Bronchial epithelial cell (primary cell): Measurements from ENCODE around the gene AGBL5. TPM values are rescaled to one million over a fixed set of nuclear protein-coding genes. Genes with fewer than 3 reads are reported as not detected.

Experiments
- DNase-seq: peaks from one replicate; pipeline ENCODE4 v3.0.0-alpha.2; 2010; ENCODE audit warnings: low read depth
- FAIRE-seq: peaks from 2 replicates; lab custom pipeline; 2011; peaks lifted over from hg19 to GRCh38; lab: Jason Lieb, UNC
- H3K27me3 ChIP-seq: 2 replicates; pipeline ENCODE4 v1.5.1; 2011; ENCODE audit warnings: low read length; ENCODE audit not compliant: control insufficient read depth, insufficient read depth
- H3K36me3 ChIP-seq: 2 replicates; pipeline ENCODE4 v1.5.1; 2011; ENCODE audit warnings: low read length; ENCODE audit not compliant: control insufficient read depth, insufficient read depth
- H3K4me3 ChIP-seq: 2 replicates; pipeline ENCODE4 v1.5.1; 2011; ENCODE audit warnings: mild to moderate bottlenecking, low read depth, low read length, control low read depth
- total RNA-seq: library from RNA; depleted of rRNA; stranded (reverse); fragments of >200 nt; gene quantifications from 2 replicates; pipeline ENCODE4 v1.2.1, GENCODE V29; 2014
- TF ChIP-seq, protein P1 (sequence below): IDR thresholded peaks from 2 replicates; pipeline ENCODE4 v1.5.1; 2011; ENCODE audit warnings: mild to moderate bottlenecking, moderate library complexity, low read length, control low read depth, inconsistent platforms; ENCODE audit not compliant: insufficient read depth, severe bottlenecking

AGBL5 gene, protein sequence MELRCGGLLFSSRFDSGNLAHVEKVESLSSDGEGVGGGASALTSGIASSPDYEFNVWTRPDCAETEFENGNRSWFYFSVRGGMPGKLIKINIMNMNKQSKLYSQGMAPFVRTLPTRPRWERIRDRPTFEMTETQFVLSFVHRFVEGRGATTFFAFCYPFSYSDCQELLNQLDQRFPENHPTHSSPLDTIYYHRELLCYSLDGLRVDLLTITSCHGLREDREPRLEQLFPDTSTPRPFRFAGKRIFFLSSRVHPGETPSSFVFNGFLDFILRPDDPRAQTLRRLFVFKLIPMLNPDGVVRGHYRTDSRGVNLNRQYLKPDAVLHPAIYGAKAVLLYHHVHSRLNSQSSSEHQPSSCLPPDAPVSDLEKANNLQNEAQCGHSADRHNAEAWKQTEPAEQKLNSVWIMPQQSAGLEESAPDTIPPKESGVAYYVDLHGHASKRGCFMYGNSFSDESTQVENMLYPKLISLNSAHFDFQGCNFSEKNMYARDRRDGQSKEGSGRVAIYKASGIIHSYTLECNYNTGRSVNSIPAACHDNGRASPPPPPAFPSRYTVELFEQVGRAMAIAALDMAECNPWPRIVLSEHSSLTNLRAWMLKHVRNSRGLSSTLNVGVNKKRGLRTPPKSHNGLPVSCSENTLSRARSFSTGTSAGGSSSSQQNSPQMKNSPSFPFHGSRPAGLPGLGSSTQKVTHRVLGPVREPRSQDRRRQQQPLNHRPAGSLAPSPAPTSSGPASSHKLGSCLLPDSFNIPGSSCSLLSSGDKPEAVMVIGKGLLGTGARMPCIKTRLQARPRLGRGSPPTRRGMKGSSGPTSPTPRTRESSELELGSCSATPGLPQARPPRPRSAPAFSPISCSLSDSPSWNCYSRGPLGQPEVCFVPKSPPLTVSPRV
- total RNA-seq = 9.2 and 16.5 TPM in 2 replicates

DNA sequence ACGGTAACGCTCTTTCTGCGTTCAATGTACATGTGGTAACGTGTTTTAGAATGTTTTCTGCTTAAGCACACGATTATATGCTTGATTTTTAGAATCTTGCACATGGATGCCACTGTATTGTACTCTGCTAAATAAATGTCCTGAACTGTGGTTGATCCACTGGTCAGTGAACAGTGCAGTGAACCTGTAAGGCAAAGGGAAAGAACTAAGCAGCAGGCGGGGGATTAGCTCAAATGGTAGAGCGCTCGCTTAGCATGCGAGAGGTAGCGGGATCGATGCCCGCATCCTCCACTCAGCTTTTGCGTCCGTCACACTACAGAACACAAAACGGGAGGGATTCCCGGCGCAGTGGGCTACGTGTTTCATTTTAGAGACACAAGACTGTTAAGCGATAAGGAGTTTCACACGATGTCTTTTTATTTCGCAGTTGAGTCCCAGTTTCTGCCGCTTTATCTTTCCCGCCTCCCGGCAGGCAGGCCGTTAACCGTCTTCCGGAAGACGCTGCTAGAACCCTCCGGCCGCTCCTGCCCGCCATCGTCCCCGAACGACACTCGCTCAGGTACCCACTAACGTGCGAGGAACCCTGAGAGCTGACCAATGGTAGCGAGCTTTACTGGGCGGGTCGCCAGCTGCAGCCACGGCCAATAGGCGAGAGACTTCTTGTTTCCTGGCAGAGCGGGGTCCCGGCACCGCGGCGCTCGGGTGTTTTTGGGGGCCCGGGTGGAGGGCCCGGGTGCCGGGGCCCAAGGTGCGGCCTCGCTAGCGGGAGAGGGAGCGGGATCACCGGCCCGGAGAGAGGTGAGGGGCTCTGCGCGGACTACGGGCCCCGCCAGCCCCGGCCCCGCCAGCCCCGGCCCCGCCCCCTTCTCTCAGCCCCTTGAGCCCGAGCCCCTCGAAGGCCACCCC lies at the start of gene AGBL5:
TSS of gene AGBL5 (plus strand) at position 673 of the 906 bp plus-strand sequence. CDS start 1,291 bp downstream, outside the sequence.
- Histone ChIP-seq H3K36me3 (peaks cover 15% of the 10 kb centered on the region), H3K27me3 (no peaks in the 10 kb centered on the region), H3K4me3 (peak within 1 kb of the TSS; percentile 83)
- TF ChIP-seq, protein P1, sequence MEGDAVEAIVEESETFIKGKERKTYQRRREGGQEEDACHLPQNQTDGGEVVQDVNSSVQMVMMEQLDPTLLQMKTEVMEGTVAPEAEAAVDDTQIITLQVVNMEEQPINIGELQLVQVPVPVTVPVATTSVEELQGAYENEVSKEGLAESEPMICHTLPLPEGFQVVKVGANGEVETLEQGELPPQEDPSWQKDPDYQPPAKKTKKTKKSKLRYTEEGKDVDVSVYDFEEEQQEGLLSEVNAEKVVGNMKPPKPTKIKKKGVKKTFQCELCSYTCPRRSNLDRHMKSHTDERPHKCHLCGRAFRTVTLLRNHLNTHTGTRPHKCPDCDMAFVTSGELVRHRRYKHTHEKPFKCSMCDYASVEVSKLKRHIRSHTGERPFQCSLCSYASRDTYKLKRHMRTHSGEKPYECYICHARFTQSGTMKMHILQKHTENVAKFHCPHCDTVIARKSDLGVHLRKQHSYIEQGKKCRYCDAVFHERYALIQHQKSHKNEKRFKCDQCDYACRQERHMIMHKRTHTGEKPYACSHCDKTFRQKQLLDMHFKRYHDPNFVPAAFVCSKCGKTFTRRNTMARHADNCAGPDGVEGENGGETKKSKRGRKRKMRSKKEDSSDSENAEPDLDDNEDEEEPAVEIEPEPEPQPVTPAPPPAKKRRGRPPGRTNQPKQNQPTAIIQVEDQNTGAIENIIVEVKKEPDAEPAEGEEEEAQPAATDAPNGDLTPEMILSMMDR = no peak
- FAIRE-seq (no peak), DNase-seq (peak; percentile 89)

DNA sequence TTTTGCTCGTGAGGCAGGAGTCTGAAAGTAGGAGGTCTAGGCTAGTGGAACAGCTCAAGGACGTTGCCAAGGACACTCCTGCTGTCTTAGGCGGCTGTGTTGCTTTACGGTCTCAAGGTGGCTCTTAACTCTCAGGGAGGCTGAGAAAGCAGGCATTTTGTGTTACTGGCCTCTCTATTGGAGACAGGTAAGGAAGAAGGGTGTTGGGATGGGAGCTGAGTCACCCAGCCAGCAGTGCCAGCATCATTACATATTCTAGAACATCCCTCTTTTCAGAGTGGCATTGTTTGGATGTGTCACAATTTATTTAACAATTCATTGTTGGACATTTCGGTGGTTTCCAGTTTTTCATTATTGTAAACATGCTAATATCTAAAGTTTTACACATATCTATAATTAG lies 49.5 kb upstream of the AGBL5 start:
- no peak for FAIRE-seq
- TF ChIP-seq, protein P1 = no peak
- DNase-seq = peak; percentile 45
- no peaks in the 10 kb centered on the region for H3K36me3 ChIP-seq
- H3K27me3 ChIP-seq = no peaks in the 10 kb centered on the region
- no peak overlapping the region for H3K4me3 ChIP-seq

DNA sequence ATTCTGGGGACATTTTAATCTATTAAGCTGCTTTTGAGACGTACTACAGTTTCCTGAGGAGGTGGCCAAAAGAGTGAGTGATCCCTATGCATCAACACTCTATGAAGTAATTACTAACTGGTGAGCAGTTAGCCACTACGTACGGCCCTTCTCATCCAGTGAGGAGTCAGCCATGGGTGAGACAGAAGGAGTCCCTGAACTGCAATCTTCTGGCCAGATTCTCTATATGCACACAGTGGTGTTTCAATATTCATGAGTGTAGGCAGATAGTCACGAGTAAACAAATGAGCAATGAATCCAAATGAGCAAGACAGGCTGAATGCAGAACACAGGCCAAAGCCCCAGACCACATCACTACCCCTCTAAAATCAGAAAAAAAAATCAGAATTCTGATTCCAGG lies 48.5 kb upstream of the AGBL5 start:
- TF ChIP-seq, protein P1 = no peak
- no peak overlapping the region for H3K4me3 ChIP-seq
- no peaks in the 10 kb centered on the region for H3K27me3 ChIP-seq
- DNase-seq (no peak), FAIRE-seq (no peak)
- no peaks in the 10 kb centered on the region for H3K36me3 ChIP-seq

DNA sequence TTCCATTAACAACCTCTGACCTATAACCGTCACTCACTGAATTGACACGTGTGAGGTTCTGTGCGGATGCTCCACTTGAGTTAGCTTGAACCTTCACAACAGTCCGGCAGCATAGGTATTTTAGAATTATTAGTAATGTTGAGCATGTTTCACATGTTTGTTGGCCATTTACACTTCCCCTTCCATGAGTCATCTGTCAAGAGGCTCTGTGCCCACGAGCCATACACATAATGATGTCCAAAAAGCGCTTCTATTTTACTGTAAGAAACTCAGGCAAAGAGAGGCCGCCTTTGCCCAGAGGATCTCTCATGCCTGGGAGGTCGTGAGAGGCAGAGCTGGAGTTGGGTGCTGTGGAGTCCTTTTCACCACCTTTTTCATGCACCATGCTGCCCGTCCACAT lies 47.6 kb upstream of the AGBL5 start:
- Histone ChIP-seq H3K36me3 (no peaks in the 10 kb centered on the region), H3K27me3 (no peaks in the 10 kb centered on the region), H3K4me3 (no peak overlapping the region)
- TF ChIP-seq, protein P1 = no peak
- DNase-seq = peak; percentile 49
- FAIRE-seq = no peak

DNA sequence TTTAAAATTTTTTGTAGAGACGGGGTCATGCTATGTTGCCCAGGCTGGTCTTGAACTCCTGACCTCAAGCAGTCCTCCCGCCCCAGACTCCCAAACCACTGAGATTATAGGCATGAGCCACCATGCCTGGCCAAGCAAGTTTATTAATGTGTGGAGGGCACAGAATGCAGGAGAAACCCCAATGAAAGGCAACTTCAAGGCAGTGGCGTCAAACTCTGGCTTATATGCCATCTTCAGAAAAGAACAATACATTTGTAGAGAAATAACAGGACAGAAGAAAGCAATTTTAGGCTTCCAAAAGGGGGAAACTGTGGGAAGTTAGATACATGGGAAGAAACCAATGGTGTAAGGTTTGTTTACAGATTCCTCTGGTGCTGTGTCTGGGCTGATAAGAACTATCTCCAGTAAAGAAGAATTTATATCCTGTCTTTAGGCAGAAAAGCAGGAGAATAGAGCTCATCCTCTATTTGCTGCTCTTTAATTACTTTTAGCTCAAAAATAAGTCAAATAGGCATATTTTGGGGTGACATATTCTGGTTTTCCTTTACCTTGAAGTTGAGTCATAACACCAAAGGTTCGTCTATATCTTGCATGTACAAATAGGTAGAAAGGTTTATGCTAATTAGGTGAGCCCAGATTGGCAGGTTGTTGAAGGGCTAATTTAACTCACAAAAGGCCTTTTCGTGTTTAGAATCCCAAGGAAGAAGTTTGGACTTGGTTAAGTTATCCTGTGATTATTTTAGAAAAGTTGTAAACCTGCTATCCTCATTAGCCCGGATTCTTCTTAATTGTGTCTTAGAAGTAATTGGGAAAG lies 44.7 kb upstream of the AGBL5 start:
- FAIRE-seq = no peak

More for the DNA sequence above, 44.7 kb upstream of the AGBL5 start:
- TF ChIP-seq, protein P1 = no peak
- H3K36me3 ChIP-seq = no peaks in the 10 kb centered on the region
- H3K4me3 ChIP-seq = no peak overlapping the region
- no peaks in the 10 kb centered on the region for H3K27me3 ChIP-seq
- no peak for DNase-seq
